Lung (tissue), 12 donors: ENCODE measurements around the gene RASIP1. TPM values are rescaled to one million over a fixed set of nuclear protein-coding genes. Genes with fewer than 3 reads are reported as not detected.
A peak's percentile ranks its signal among the peaks of the same experiment; 100 is the strongest.

ENCODE experiments used
- ATAC-seq: fragments of 200-7000 bp; cut with Tn5 transposase; one replicate; pipeline ENCODE4 v1.9.1; 2020; ENCODE audit warnings: moderate number of reproducible peaks; ENCODE audit not compliant: insufficient read depth, low FRiP score
- DNase-seq, 3 donors: peaks; one replicate each; pipeline ENCODE4 v3.0.0-alpha.2; 2013 to 2017
- H3K27ac ChIP-seq, 2 donors: one replicate each; pipeline ENCODE4 v1.5.1; 2013; ENCODE audit warnings: mild to moderate bottlenecking in 2 of 2, moderate library complexity in 2 of 2, control low read depth in 1 of 2, inconsistent platforms in 1 of 2, low read depth in 1 of 2, low read length in 1 of 2
- H3K27me3 ChIP-seq, 3 donors: one replicate each; pipeline ENCODE4 v1.5.1; 2013; ENCODE audit warnings: low read length in 2 of 3; ENCODE audit not compliant: control insufficient read depth in 3 of 3, insufficient read depth in 3 of 3
- H3K36me3 ChIP-seq, 4 donors: one replicate each; pipeline ENCODE4 v1.5.1; 2013; ENCODE audit warnings: low read length in 4 of 4, mild to moderate bottlenecking in 1 of 4, moderate library complexity in 1 of 4; ENCODE audit not compliant: control insufficient read depth in 4 of 4, insufficient read depth in 4 of 4
- H3K4me1 ChIP-seq, 5 donors: one replicate each; pipeline ENCODE4 v1.5.1; 2013; ENCODE audit warnings: low read length in 5 of 5, mild to moderate bottlenecking in 2 of 5, moderate library complexity in 1 of 5; ENCODE audit not compliant: control insufficient read depth in 5 of 5, insufficient read depth in 5 of 5
- H3K4me3 ChIP-seq: one replicate; pipeline ENCODE4 v1.5.1; 2013; ENCODE audit warnings: mild to moderate bottlenecking, control low read depth, moderate library complexity
- H3K9ac ChIP-seq, 2 donors: one replicate each; pipeline ENCODE4 v1.5.1; 2013; ENCODE audit warnings: low read length in 2 of 2, control low read depth in 1 of 2; ENCODE audit not compliant: insufficient read depth in 1 of 2
- H3K9me3 ChIP-seq, 4 donors: one replicate each; pipeline ENCODE4 v1.5.1; 2013; ENCODE audit warnings: low read length in 3 of 4, mild to moderate bottlenecking in 1 of 4, moderate library complexity in 1 of 4; ENCODE audit not compliant: control insufficient read depth in 4 of 4, insufficient read depth in 3 of 4
- whole genome bisulfite sequencing, 2 donors: extraction: QIAGEN DNeasy Blood & Tissue Kit; methylation state at CpG; one replicate each; pipeline ENCODE4 v1.1.7; 2013; 5-methylcytosine and 5-hydroxymethylcytosine counted together
- polyA plus RNA-seq, 2 donors: library from polyadenylated mRNA; stranded (reverse); fragments of 200-250 nt; gene quantifications; one replicate each; pipeline ENCODE4 v1.2.1, GENCODE V29; 2013
- total RNA-seq, 2 donors: library from RNA; depleted of rRNA in 1 of 2; stranded (reverse); fragments of >200 nt in 1 of 2; gene quantifications; one replicate each; pipeline ENCODE4 v1.2.1, GENCODE V29; 2014 to 2021
- TF ChIP-seq, protein P1 (sequence below): IDR thresholded peaks from 2 replicates; pipeline ENCODE4 v1.5.1; 2012; ENCODE audit warnings: mild to moderate bottlenecking; ENCODE audit errors: control extremely low read depth, extremely low read depth
- donor health status: control.
- donor health status: control.
- donor health status: Bipolar disorder and iron deficiency.
- donor health status: healthy.
- donor health status: DM: yes; HTN: yes; CAD: no.

The RASIP1 gene
- total and polyA plus RNA-seq, 4 donors = 24.7 to 37.9 (median 29.5) TPM

DNA sequence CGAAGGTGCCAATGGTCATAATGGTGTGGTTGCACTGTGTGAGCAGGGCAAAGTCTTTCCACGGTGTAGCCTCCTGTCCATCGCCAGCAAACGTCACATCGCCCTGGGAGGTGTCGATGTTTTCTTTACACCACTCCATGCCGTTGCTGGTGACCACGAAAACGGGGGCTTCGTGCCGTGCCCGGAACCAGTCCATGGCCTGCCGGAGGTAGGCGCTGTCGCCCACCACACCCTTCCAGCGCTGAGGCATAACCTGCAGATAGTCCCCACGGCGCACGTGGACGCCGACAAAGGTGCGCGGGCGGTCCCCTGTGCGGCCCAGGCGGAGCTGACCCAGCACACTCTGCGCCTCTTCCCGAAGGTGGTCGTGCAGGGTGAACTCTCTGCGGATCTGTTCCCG is 9.9 kb upstream of the RASIP1 start:
- Histone ChIP-seq H3K4me1 (peaks cover 0 to 22% (median 7%) of the 10 kb centered on the region in 5 donors), H3K27ac (no peak overlapping the region), H3K36me3 (peaks cover 0 to 10% (median 0%) of the 10 kb centered on the region in 4 donors), H3K27me3 (peaks cover 0 to 18% (median 13%) of the 10 kb centered on the region in 3 donors), H3K9me3 (peaks cover 0 to 2% (median 0%) of the 10 kb centered on the region in 4 donors), H3K9ac (no peak overlapping the region), H3K4me3 (no peak overlapping the region)
- TF ChIP-seq, protein P1, sequence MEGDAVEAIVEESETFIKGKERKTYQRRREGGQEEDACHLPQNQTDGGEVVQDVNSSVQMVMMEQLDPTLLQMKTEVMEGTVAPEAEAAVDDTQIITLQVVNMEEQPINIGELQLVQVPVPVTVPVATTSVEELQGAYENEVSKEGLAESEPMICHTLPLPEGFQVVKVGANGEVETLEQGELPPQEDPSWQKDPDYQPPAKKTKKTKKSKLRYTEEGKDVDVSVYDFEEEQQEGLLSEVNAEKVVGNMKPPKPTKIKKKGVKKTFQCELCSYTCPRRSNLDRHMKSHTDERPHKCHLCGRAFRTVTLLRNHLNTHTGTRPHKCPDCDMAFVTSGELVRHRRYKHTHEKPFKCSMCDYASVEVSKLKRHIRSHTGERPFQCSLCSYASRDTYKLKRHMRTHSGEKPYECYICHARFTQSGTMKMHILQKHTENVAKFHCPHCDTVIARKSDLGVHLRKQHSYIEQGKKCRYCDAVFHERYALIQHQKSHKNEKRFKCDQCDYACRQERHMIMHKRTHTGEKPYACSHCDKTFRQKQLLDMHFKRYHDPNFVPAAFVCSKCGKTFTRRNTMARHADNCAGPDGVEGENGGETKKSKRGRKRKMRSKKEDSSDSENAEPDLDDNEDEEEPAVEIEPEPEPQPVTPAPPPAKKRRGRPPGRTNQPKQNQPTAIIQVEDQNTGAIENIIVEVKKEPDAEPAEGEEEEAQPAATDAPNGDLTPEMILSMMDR = no peak
- ATAC-seq (no peak), DNase-seq (no peak)
- WGBS, 2 donors = 93 to 98% methylated on average over 31 of the region's 31 CpGs

DNA sequence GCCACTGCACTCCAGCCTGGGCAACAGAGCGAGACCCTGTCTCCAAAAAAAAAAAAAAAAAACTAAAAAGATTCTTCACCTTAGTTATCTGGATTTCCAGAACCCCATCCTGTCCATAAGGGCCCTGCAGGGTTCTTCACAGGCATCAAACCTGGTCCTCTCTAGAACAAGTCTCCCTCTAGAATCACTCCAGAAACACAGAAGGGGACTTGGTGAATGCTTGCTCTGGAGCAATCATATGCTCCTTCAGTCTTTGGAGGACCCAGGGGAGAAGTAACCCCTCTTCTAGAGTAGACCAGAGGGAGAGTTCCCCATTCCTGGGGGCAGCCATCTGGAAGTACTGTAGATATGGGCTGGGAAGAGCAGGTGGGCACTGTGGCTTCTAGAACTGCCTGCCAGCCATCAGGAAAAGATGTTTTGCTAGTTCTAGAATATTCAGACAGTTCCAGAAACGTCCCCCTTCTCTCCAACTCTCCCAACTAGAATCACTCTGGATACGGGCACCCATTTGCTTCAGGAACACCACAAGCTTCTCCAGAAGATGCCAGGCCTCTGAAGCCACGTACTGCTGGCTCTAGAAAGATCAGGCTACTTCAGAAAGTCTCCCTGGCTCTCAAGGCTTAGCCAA is 9.3 kb upstream of the RASIP1 start:
- DNase-seq (no peak), ATAC-seq (no peak)
- Histone ChIP-seq H3K4me1 (peaks cover 0 to 23% (median 7%) of the 10 kb centered on the region in 5 donors), H3K27me3 (peaks cover 0 to 21% (median 13%) of the 10 kb centered on the region in 3 donors), H3K27ac (no peak overlapping the region), H3K36me3 (peaks cover 0 to 10% (median 0%) of the 10 kb centered on the region in 4 donors), H3K4me3 (no peak overlapping the region), H3K9me3 (peaks cover 0 to 2% (median 0%) of the 10 kb centered on the region in 4 donors), H3K9ac (no peak overlapping the region)
- TF ChIP-seq, protein P1 = no peak
- 71 to 79% methylated on average over 4 of the region's 4 CpGs for WGBS, 2 donors

DNA sequence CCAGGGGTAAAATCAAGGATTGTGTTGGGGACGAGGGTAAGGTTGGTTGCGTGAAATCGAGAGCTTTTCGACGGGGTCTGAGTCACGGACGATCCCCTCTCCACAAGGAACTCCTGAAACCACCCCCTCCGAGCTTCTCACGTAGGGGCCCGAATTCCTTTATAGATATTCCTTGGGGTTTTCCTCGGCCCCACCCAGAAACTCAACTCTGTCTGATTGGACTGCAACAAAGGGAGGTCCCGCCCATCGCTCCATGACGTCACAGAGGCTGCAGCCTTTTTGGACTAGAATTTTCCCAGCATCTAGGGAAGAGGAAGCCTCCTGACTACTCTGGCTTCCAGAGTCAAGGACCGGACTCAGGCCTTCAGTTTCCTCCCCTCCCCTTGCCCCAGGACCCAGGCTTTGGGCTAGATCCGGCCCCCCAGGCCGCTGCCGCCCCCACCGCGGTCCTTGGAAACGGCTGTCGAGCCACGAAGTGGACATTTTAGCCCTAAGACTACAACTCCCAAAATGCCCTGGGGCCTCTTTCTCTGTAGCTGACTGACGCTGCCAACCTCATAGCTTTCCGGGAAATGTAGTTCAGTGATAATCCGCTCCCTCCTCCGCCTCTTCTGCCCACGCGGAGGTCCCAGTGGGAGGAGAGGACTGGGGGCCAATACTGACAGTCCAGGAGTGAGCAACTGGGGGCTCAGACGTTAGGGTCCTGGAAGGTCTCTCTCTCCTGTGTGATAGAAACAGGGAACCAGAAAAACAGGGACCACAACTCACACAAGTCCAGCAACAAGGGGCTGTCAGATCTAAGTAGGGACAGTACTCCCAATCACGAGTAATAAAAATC is 6.5 kb upstream of the RASIP1 start, which contains the start of gene IZUMO1:
Gene IZUMO1 (minus strand): TSS at position 172 of the 838 bp plus-strand sequence. CDS start 1,050 bp downstream, outside the sequence.
- TF ChIP-seq, protein P1 = no peak
- DNase-seq = peak; percentile 81 to 88 (median 87)
- 19 to 28% methylated on average over 31 of the region's 31 CpGs for WGBS, 2 donors
- H3K36me3 ChIP-seq = peaks cover 0 to 10% (median 0%) of the 10 kb centered on the region in 4 donors
- peaks cover 0 to 2% (median 0%) of the 10 kb centered on the region in 4 donors for H3K9me3 ChIP-seq
- H3K27me3 ChIP-seq = peaks cover 0 to 17% (median 6%) of the 10 kb centered on the region in 3 donors
- ATAC-seq = peak; percentile 81
- peak within 1 kb of the TSS; percentile 65 to 67 for H3K27ac ChIP-seq
- peaks cover 0 to 10% (median 0%) of the 10 kb centered on the region in 5 donors for H3K4me1 ChIP-seq
- no peak within 1 kb of the TSS for H3K9ac ChIP-seq
- no peak within 1 kb of the TSS for H3K4me3 ChIP-seq
